GM18526 (cell line): ENCODE results near the gene RUFY2.

ENCODE experiments used
- POLR2A ChIP-seq: IDR thresholded peaks from 3 replicates; pipeline ENCODE4 v1.6.1; 2011; ENCODE audit not compliant: insufficient read length; ENCODE audit errors: extremely low read depth

Gene RUFY2

DNA sequence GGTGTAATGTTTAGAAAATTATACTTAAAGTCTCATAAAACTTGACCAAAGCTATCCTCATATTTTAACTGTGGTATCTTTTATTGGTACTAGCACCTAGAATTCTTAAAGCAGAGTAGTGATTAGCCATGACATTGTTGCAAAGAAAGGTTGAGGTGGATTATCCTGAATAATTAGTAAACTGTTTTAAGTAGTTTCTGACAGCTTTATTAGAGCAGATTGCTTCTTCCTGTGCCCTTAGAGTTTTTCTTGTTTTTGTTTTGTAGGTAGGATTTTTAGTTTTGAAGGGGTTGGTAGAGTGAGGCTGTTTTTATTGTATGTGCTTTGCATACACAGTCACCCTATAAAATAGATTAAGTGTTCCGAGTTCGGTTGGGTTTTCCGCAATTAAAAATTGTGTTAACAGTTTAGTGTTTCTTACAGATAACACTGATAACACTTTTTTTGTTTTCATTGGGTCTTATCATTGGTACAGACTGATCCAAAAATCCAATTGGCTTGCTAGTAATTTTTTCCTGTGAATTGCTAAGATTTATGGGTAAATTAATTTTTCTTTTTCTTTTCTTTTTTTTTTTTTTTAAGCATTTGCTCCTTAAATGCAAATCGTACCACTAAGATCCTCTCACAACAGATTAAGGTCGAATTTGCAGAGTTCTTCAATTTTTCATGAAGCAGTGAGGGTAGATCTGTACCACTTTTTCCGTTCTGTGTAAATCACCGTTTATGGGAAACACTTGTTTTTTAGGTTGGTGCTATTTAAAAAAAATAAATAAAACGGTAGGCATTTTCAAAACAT lies 72.2 kb downstream of the RUFY2 start:
- no peak for TF ChIP-seq POLR2A

DNA sequence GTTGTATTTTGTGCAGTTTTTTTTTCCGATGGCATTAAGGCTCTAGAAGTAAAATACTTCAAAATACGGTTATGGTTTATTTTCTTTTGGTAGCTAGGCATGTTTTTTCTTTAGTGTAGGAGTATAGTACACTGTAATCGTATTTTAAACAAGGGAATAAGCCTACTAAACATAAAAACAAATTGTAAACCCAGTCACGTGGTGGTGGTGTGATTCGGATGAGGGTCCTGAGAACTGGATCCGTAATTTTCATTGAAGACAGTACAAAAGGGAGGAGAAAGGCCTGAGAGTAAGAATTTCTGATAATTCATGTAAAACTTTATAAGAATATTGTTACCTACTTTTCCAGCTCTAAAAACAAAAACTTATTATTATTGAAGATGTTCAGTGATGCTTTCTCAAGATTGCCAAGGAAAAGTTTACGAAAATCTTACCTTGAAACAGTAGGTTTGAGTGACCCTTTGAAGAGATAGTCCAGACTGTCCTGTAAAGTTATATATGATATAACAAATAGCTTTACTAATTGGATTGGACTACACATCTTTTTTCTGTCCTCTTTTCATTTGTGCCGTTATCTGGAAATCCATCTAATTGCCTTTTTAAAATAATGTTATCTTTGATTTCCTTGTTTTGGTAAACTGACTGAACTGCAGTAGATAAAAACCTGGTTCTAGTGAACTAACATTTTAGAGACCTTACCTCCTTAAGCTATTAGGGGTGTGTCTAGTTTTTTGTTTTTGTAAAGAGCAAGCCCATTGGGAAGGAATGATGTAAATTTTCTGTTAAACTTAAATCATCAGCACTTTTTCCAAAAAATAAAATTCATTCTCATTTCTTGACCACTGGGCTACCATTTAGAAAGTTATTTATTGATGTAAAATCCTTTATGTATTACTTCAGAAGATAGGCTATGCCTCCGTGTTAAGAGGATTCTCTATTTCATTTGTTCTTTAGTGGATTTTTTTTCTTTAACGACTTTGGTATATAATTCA lies 73.3 kb downstream of the RUFY2 start:
- TF ChIP-seq POLR2A = no peak

GRCh38 chr10:68333058-68333395 lies 74.0 kb downstream of the RUFY2 start:
- no peak for TF ChIP-seq POLR2A

GRCh38 chr10:68332259-68333057 lies 74.6 kb downstream of the RUFY2 start, which contains the start of gene PBLD:
Gene PBLD (minus strand): TSS chr10:68332928. CDS start chr10:68306844, 26,084 bp downstream.
- peak; percentile 56 for TF ChIP-seq POLR2A

DNA sequence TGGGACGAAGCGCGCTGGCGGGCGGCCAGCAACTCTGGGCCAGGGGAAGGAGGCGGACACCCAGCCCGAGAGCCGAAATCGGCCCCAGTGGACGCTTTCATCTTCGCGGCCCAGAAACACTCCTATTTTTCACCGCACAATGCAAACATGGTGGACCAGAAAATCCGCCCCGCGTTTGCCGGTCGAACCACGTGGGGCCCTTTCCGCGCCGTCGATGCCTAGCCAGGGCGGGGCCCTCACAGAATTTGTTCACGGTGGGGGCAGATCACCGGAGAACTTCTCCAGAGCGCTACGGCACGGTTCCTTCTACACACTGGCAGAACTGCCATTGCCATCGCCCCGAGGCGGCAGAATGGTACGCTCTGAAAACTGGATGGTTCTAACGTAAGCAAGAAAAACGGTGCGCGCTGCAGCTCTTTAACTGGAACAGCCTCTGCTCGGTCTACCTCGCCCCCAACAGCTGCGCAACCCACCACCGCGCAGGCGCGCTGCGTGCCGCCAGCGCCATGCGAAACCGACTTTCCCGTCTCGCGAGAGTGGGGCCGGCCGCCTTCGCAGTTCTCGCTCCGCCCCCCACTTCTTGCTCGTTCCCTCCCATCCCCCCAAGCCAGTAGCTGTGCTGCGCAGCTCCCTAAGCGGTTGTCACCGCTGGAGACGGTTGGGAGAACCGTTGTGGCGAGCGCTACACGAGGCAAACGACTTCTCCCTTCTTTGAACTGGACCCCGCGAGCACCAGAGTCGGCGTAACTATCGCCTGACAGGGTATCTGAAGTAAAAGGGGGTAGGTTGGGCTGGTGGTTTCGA lies 75.4 kb downstream of the RUFY2 start, which contains the start of gene HNRNPH3:
HNRNPH3 (plus strand) TSS at position 610 of the 804 bp plus-strand sequence. CDS start 5,158 bp downstream, outside the sequence.
- peak; percentile 99 for TF ChIP-seq POLR2A

- TF ChIP-seq POLR2A = no peak
Observed at GRCh38 chr10:68330852-68331454, 76.1 kb downstream of the RUFY2 start.

DNA sequence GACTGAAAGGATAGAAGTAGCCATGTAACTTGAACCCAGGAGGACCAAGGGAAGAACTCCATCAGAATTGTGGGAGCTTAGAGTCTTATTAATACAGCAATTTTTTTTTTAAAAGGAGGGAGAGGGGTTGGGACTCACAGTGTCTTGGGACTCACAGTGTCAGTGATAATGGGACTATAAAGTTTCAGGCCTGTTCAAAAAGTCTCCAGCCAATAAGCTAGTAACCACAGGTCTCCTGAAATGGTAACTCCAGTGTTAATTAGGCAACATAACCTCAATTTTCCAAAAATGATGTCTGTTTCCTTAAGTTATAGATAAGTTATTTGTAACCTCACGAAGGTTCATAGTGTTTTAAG lies 77.6 kb downstream of the RUFY2 start:
- no peak for TF ChIP-seq POLR2A

GRCh38 chr10:68327889-68328786 lies 78.9 kb downstream of the RUFY2 start:
- TF ChIP-seq POLR2A = no peak

DNA sequence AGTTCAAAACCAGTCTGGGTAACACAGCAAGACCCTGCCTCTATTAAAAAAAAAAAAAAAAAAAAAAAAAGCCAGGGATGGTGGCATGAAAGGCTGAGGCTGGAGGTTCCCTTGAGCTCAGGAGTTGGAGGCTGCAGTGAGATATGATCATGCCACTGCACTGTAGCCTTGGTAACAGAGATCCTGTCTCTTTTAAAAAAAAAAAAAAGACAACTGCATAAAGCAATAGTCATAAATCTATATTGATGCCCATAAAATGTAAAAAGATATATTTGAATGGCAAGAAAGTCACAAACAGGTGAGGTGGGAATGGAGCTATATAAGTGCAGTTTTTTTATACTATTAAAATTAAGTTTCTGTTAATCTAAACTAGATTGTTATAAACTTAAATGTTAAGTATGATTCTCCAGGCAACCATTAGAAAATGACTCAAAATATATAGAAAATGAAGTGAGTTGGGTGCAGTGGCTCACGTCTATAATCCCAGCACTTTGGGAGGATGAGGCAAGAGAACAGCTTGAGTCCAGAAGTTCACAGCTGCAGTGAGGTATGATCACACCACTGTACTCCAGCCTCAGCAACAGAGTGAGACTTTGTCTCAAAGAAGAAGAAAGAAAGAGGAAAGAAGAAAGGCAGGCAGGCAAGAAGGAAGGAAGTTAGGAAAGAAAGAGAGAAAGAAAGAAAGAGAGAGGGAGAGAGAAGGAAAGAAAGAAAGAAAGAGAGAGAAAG lies 88.6 kb downstream of the RUFY2 start:
- TF ChIP-seq POLR2A = no peak

- TF ChIP-seq POLR2A = no peak
Observed at GRCh38 chr10:68315582-68315981, 91.5 kb downstream of the RUFY2 start.

- no peak for TF ChIP-seq POLR2A
Observed at GRCh38 chr10:68310531-68310930, 96.5 kb downstream of the RUFY2 start.

GRCh38 chr10:68305854-68306253 lies 101.2 kb downstream of the RUFY2 start:
- TF ChIP-seq POLR2A = no peak

DNA sequence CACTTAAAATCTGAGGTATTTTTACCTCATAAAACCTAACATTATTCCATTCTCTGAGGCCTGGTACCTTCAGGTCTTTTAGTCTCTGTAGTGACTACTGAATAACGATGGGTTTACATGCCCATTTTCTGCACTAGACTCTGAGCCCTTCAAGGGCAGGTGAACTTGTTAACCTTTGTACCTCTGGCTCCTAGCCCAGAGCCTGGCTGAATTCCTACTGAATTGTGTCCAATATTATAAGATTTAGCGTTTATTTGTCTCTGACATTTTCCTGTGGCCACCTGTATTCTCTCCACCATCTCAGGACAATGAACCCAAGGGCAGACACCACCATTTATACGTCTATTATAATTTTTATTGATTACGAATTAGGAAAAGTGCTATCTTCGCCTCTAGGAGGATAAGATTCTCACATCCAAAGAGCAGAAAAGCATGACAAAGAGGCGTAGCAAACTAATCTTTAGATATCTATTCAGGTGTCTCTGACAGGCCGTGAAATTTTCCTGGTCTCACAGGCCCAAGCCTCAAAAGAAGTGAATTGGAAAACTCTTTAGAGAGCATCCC lies 103.1 kb downstream of the RUFY2 start:
- TF ChIP-seq POLR2A = no peak
